Measurements from ENCODE around the gene SMG6.

Gene SMG6

GRCh38 chr17:2230877-2231276 lies 72.7 kb downstream of the SMG6 start:
- DNase-seq (ENCODE audit: low spot score), result no peak
- TF ChIP-seq, protein P1, sequence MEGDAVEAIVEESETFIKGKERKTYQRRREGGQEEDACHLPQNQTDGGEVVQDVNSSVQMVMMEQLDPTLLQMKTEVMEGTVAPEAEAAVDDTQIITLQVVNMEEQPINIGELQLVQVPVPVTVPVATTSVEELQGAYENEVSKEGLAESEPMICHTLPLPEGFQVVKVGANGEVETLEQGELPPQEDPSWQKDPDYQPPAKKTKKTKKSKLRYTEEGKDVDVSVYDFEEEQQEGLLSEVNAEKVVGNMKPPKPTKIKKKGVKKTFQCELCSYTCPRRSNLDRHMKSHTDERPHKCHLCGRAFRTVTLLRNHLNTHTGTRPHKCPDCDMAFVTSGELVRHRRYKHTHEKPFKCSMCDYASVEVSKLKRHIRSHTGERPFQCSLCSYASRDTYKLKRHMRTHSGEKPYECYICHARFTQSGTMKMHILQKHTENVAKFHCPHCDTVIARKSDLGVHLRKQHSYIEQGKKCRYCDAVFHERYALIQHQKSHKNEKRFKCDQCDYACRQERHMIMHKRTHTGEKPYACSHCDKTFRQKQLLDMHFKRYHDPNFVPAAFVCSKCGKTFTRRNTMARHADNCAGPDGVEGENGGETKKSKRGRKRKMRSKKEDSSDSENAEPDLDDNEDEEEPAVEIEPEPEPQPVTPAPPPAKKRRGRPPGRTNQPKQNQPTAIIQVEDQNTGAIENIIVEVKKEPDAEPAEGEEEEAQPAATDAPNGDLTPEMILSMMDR (IDR thresholded peaks at IDR 0.05; ENCODE audit: borderline replicate concordance, control extremely low read depth, extremely low read depth, insufficient read depth, missing control alignments), result no peak
- in situ Hi-C loops (cut with MboI; ENCODE audit: low sequenced_read_pairs, unreplicated experiment), result no loop called here

DNA sequence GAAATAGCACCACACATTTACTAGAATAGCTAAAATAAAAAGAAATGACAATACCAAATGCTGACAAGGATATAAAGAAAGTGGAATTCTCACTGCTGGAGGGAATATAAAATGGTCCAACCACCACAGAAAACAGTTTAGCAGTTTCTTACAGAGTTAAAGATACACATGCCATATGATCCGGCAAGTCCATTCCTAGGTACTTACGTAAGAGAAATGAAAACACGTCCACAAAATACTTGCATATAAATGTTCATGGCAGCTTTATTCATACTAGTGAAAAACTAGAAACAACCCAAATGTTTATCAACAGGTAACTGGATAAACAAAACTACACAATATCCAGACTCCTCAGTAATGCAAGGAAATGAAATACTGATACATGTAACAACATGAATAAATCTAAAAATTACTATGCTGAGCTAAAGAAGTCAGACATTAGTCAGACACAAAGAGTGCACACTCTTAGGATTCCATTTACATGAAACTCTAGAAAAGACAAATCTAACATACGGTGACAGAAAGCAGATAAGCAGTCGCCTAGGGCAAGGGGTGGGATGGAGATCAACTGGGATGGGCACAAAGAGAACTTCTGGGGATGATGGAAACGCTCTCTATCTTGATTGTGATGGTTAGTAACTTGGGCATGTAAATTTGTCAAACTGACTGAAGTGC lies 76.4 kb downstream of the SMG6 start:
- DNase-seq (ENCODE audit: low spot score), result no peak
- in situ Hi-C loops (cut with MboI; ENCODE audit: low sequenced_read_pairs, unreplicated experiment), result no loop called here
- TF ChIP-seq, protein P1 (IDR thresholded peaks at IDR 0.05; ENCODE audit: borderline replicate concordance, control extremely low read depth, extremely low read depth, insufficient read depth, missing control alignments), result no peak

DNA sequence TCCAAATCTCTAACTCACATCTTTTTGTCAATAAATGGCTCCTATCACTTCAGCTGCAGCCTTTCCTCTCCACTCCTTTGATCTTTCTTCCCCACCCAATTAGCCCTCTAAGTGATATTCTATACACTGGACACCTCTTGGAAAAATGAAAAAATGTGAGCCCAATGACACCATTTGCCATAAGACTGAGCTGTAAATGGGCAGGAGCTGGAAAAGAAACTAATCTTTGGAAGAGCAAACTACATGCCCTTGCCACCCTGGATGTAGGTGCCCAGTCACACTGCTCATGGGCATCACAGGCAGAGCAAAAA lies 80.0 kb downstream of the SMG6 start:
- TF ChIP-seq, protein P1 (IDR thresholded peaks at IDR 0.05; ENCODE audit: borderline replicate concordance, control extremely low read depth, extremely low read depth, insufficient read depth, missing control alignments), result no peak
- in situ Hi-C loops (cut with MboI; ENCODE audit: low sequenced_read_pairs, unreplicated experiment), result no loop called here
- DNase-seq (ENCODE audit: low spot score), result no peak

GRCh38 chr17:2222901-2223616 lies 80.5 kb downstream of the SMG6 start:
- no peak for DNase-seq (ENCODE audit: low spot score)
- TF ChIP-seq, protein P1 (IDR thresholded peaks at IDR 0.05; ENCODE audit: borderline replicate concordance, control extremely low read depth, extremely low read depth, insufficient read depth, missing control alignments), result no peak
- in situ Hi-C loops (cut with MboI; ENCODE audit: low sequenced_read_pairs, unreplicated experiment), result no loop called here

DNA sequence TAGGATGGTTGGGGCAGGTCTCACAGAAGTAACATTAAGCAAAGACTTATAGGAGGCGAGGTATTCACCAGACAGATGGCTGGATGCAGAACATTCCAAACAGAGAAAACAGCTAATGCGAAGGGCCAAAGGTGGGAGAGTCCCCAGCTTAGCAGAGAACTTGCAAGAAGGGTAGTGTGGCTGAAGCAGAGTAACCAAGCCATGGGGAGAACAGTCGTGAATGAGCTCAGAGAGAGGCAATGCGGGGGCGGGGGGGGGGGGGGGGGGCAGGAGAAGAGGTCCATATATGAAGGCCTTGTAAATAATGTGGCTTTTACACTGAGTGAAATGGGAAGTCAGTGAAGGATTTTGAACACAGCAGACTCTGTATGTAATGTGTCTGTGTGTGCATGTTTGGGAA lies 81.3 kb downstream of the SMG6 start:
- TF ChIP-seq, protein P1 (IDR thresholded peaks at IDR 0.05; ENCODE audit: borderline replicate concordance, control extremely low read depth, extremely low read depth, insufficient read depth, missing control alignments), result no peak
- peak; percentile 62 for DNase-seq (ENCODE audit: low spot score)
- in situ Hi-C loops (cut with MboI; ENCODE audit: low sequenced_read_pairs, unreplicated experiment), result no loop called here

GRCh38 chr17:2218426-2218825 lies 85.2 kb downstream of the SMG6 start:
- no peak for DNase-seq (ENCODE audit: low spot score)
- in situ Hi-C loops (cut with MboI; ENCODE audit: low sequenced_read_pairs, unreplicated experiment), result no loop called here
- TF ChIP-seq, protein P1 (IDR thresholded peaks at IDR 0.05; ENCODE audit: borderline replicate concordance, control extremely low read depth, extremely low read depth, insufficient read depth, missing control alignments), result no peak

All from GM13976 (cell line).